ES-I3 (cell line): Measurements from ENCODE around the gene TBC1D30.
"Not testable (repeated sequence)": the region's sequence is repeated elsewhere in the genome, so short reads cannot be mapped to it uniquely, and the experiment has no call there.

Experiments
- H3K36me3 ChIP-seq: 2 replicates; pipeline ENCODE4 v1.6.1; 2013; ENCODE audit warnings: mild to moderate bottlenecking, low read length, control low read depth, moderate library complexity; ENCODE audit not compliant: insufficient read depth
- H3K4me1 ChIP-seq: 2 replicates; pipeline ENCODE4 v1.6.1; 2013; ENCODE audit warnings: mild to moderate bottlenecking, control low read depth, low read length; ENCODE audit not compliant: insufficient read depth
- H3K9ac ChIP-seq: 2 replicates; pipeline ENCODE4 v1.6.1; 2013; ENCODE audit warnings: low read depth, mild to moderate bottlenecking, low read length, moderate library complexity
- H3K9me3 ChIP-seq: 2 replicates; pipeline ENCODE4 v1.6.1; 2013; ENCODE audit warnings: mild to moderate bottlenecking, low read length, moderate library complexity; ENCODE audit not compliant: control insufficient read depth, insufficient read depth

Gene TBC1D30

GRCh38 chr12:64796205-64796845 is 28.1 kb upstream of the TBC1D30 start:
- H3K9ac ChIP-seq: no peak overlapping the region
- H3K36me3 ChIP-seq: no peaks in the 10 kb centered on the region
- H3K9me3 ChIP-seq: no peaks in the 10 kb centered on the region
- no peaks in the 10 kb centered on the region for H3K4me1 ChIP-seq

GRCh38 chr12:64797156-64797555 is 27.3 kb upstream of the TBC1D30 start:
- Histone ChIP-seq H3K36me3 (no peaks in the 10 kb centered on the region), H3K9ac (no peak overlapping the region), H3K9me3 (no peaks in the 10 kb centered on the region), H3K4me1 (no peaks in the 10 kb centered on the region)

GRCh38 chr12:64798165-64798564 is 26.3 kb upstream of the TBC1D30 start:
- Histone ChIP-seq H3K9me3 (no peaks in the 10 kb centered on the region), H3K9ac (no peak overlapping the region), H3K36me3 (no peaks in the 10 kb centered on the region), H3K4me1 (no peaks in the 10 kb centered on the region)

- H3K9me3 ChIP-seq: no peaks in the 10 kb centered on the region
- no peaks in the 10 kb centered on the region for H3K4me1 ChIP-seq
- H3K36me3 ChIP-seq: no peaks in the 10 kb centered on the region
- no peak overlapping the region for H3K9ac ChIP-seq
Measured at GRCh38 chr12:64800640-64801039, 23.8 kb upstream of the TBC1D30 start.

- Histone ChIP-seq H3K9ac (no peak overlapping the region), H3K4me1 (no peaks in the 10 kb centered on the region), H3K9me3 (no peaks in the 10 kb centered on the region), H3K36me3 (no peaks in the 10 kb centered on the region)
Measured at GRCh38 chr12:64801381-64801780, 23.1 kb upstream of the TBC1D30 start.

GRCh38 chr12:64802180-64802775 is 22.2 kb upstream of the TBC1D30 start:
- not testable (repeated sequence) for H3K36me3 ChIP-seq, H3K9me3 ChIP-seq, H3K4me1 ChIP-seq, H3K9ac ChIP-seq

- no peaks in the 10 kb centered on the region for H3K4me1 ChIP-seq
- H3K9ac ChIP-seq: no peak overlapping the region
- H3K36me3 ChIP-seq: no peaks in the 10 kb centered on the region
- H3K9me3 ChIP-seq: no peaks in the 10 kb centered on the region
Measured at GRCh38 chr12:64806173-64806572, 18.3 kb upstream of the TBC1D30 start.

- no peaks in the 10 kb centered on the region for H3K9me3 ChIP-seq
- H3K9ac ChIP-seq: no peak overlapping the region
- no peaks in the 10 kb centered on the region for H3K36me3 ChIP-seq
- H3K4me1 ChIP-seq: no peaks in the 10 kb centered on the region
Measured at GRCh38 chr12:64806593-64807460, 17.6 kb upstream of the TBC1D30 start.

GRCh38 chr12:64808110-64808509 is 16.3 kb upstream of the TBC1D30 start:
- Histone ChIP-seq H3K36me3 (no peaks in the 10 kb centered on the region), H3K9ac (no peak overlapping the region), H3K9me3 (no peaks in the 10 kb centered on the region), H3K4me1 (no peaks in the 10 kb centered on the region)

- no peaks in the 10 kb centered on the region for H3K36me3 ChIP-seq
- H3K9ac ChIP-seq: no peak overlapping the region
- no peaks in the 10 kb centered on the region for H3K9me3 ChIP-seq
- H3K4me1 ChIP-seq: no peaks in the 10 kb centered on the region
Measured at GRCh38 chr12:64810831-64811230, 13.6 kb upstream of the TBC1D30 start.

GRCh38 chr12:64813723-64814122 is 10.7 kb upstream of the TBC1D30 start:
- Histone ChIP-seq H3K36me3 (no peaks in the 10 kb centered on the region), H3K9me3 (no peaks in the 10 kb centered on the region), H3K4me1 (no peaks in the 10 kb centered on the region), H3K9ac (no peak overlapping the region)

- Histone ChIP-seq H3K36me3 (no peaks in the 10 kb centered on the region), H3K4me1 (no peaks in the 10 kb centered on the region), H3K9ac (no peak overlapping the region), H3K9me3 (no peaks in the 10 kb centered on the region)
Measured at GRCh38 chr12:64814432-64814831, 10.0 kb upstream of the TBC1D30 start.

GRCh38 chr12:64819816-64820402 is 4.5 kb upstream of the TBC1D30 start:
- Histone ChIP-seq H3K36me3 (no peaks in the 10 kb centered on the region), H3K4me1 (no peaks in the 10 kb centered on the region), H3K9me3 (no peaks in the 10 kb centered on the region; the same call in 1 of the 2 replicates), H3K9ac (no peak overlapping the region)

- Histone ChIP-seq H3K4me1 (no peaks in the 10 kb centered on the region), H3K36me3 (no peaks in the 10 kb centered on the region), H3K9ac (no peak overlapping the region), H3K9me3 (no peaks in the 10 kb centered on the region; the same call in 1 of the 2 replicates)
Measured at GRCh38 chr12:64820593-64820992, 3.9 kb upstream of the TBC1D30 start.
